GM19463 (cell line): ENCODE data around the gene QSOX2.

Source experiments
- ATAC-seq: cut with Tn5 transposase; IDR thresholded peaks from one replicate; pipeline ENCODE4 v1.9.1; 2021; ENCODE audit warnings: mild to moderate bottlenecking, moderate library complexity; ENCODE audit not compliant: unreplicated experiment

The QSOX2 gene

GRCh38 chr9:136252846-136253245, 7.2 kb upstream of the QSOX2 start:
- ATAC-seq = no peak

- ATAC-seq = no peak
Observed at GRCh38 chr9:136252281-136252680, 6.7 kb upstream of the QSOX2 start.

GRCh38 chr9:136251264-136252115, 5.9 kb upstream of the QSOX2 start:
- no peak for ATAC-seq

GRCh38 chr9:136250676-136251075, 5.1 kb upstream of the QSOX2 start:
- no peak for ATAC-seq

- ATAC-seq = no peak
Observed at GRCh38 chr9:136249877-136250559, 4.4 kb upstream of the QSOX2 start.

GRCh38 chr9:136248951-136249876, 3.6 kb upstream of the QSOX2 start:
- ATAC-seq = no peak

GRCh38 chr9:136247947-136248637, 2.5 kb upstream of the QSOX2 start:
- no peak for ATAC-seq

GRCh38 chr9:136247551-136247916, 1.9 kb upstream of the QSOX2 start:
- no peak for ATAC-seq

- ATAC-seq = no peak
Observed at GRCh38 chr9:136246849-136247550, 1.4 kb upstream of the QSOX2 start.

- ATAC-seq = no peak
Observed at GRCh38 chr9:136244969-136245218, 718 bp downstream of the QSOX2 start.

- no peak for ATAC-seq
Observed at GRCh38 chr9:136244122-136244968, 1.3 kb downstream of the QSOX2 start.

GRCh38 chr9:136243631-136244030, 2.0 kb downstream of the QSOX2 start:
- ATAC-seq = no peak

GRCh38 chr9:136242918-136243525, 2.6 kb downstream of the QSOX2 start:
- no peak for ATAC-seq

- no peak for ATAC-seq
Observed at GRCh38 chr9:136242248-136242647, 3.4 kb downstream of the QSOX2 start.

GRCh38 chr9:136241542-136241941, 4.1 kb downstream of the QSOX2 start:
- no peak for ATAC-seq

- no peak for ATAC-seq
Observed at GRCh38 chr9:136240941-136241340, 4.7 kb downstream of the QSOX2 start.

- no peak for ATAC-seq
Observed at GRCh38 chr9:136239983-136240330, 5.7 kb downstream of the QSOX2 start.

GRCh38 chr9:136239135-136239982, 6.3 kb downstream of the QSOX2 start:
- no peak for ATAC-seq
